Measurements from ENCODE around the gene RASA3. TPM values are rescaled to one million over a fixed set of nuclear protein-coding genes. Genes with fewer than 3 reads are reported as not detected.

The RASA3 gene
- total RNA-seq, 1 experiment from 2014 or later: 9.1 TPM

- Mint-ChIP-seq H3K36me3 (ENCODE audit: insufficient read depth, unreplicated experiment) (no peaks in the 10 kb centered on the region), H3K9me3 (ENCODE audit: unreplicated experiment) (no peaks in the 10 kb centered on the region), H3K27me3 (ENCODE audit: insufficient read depth, unreplicated experiment) (peaks cover 10% of the 10 kb centered on the region), H3K4me1 (ENCODE audit: insufficient read depth, unreplicated experiment) (peaks cover 5% of the 10 kb centered on the region), H3K27ac (ENCODE audit: low read depth, unreplicated experiment) (no peak overlapping the region), H3K4me3 (ENCODE audit: unreplicated experiment) (no peak overlapping the region)
- ChIA-PET CTCF (interaction anchor here (0.6 kb wide), 1 partner anchor 14 kb away, joined by 3 read pairs; no protein-coding TSS in a partner anchor), POLR2A (no interaction called here)
- no peak for DNase-seq (ENCODE audit: unreplicated experiment)
- intact Hi-C loops (cut with micrococcal nuclease): no loop called here
- TF ChIP-seq CTCF (IDR thresholded peaks at IDR 0.05; ENCODE audit: unreplicated experiment): no peak
- no TSS peak for BruUV-seq (replicated peaks)
These were observed 15.5 kb upstream of the RASA3 start for GRCh38 chr13:114147803-114148520.

- TF ChIP-seq CTCF (IDR thresholded peaks at IDR 0.05; ENCODE audit: unreplicated experiment): no peak
- Mint-ChIP-seq H3K9me3 (ENCODE audit: unreplicated experiment) (no peaks in the 10 kb centered on the region), H3K4me3 (ENCODE audit: unreplicated experiment) (no peak overlapping the region), H3K27me3 (ENCODE audit: insufficient read depth, unreplicated experiment) (peaks cover 10% of the 10 kb centered on the region), H3K27ac (ENCODE audit: low read depth, unreplicated experiment) (no peak overlapping the region), H3K4me1 (ENCODE audit: insufficient read depth, unreplicated experiment) (peaks cover 5% of the 10 kb centered on the region), H3K36me3 (ENCODE audit: insufficient read depth, unreplicated experiment) (no peaks in the 10 kb centered on the region)
- intact Hi-C loops (cut with micrococcal nuclease): no loop called here
- ChIA-PET POLR2A (interaction anchor here (0.7 kb wide), 1 partner anchor 23 kb away, joined by 3 read pairs; no protein-coding TSS in a partner anchor), CTCF (interaction anchor here (0.6 kb wide), 3 partner anchors 143 to 307 kb away, joined by 3 to 8 read pairs (median 3); no protein-coding TSS in a partner anchor)
- no peak for DNase-seq (ENCODE audit: unreplicated experiment)
- no TSS peak for BruUV-seq (replicated peaks)
These were observed 14.2 kb upstream of the RASA3 start for GRCh38 chr13:114146629-114147028.

GRCh38 chr13:114146173-114146572, 13.8 kb upstream of the RASA3 start:
- ChIA-PET CTCF (interaction anchor here (0.6 kb wide), 3 partner anchors 143 to 307 kb away, joined by 3 to 8 read pairs (median 3); no protein-coding TSS in a partner anchor), POLR2A (interaction anchor here (0.7 kb wide), 1 partner anchor 24 kb away, joined by 3 read pairs; no protein-coding TSS in a partner anchor)
- no peak for TF ChIP-seq CTCF (IDR thresholded peaks at IDR 0.05; ENCODE audit: unreplicated experiment)
- intact Hi-C loops (cut with micrococcal nuclease): no loop called here
- Mint-ChIP-seq H3K27ac (ENCODE audit: low read depth, unreplicated experiment) (no peak overlapping the region), H3K36me3 (ENCODE audit: insufficient read depth, unreplicated experiment) (no peaks in the 10 kb centered on the region), H3K4me1 (ENCODE audit: insufficient read depth, unreplicated experiment) (peaks cover under 1% of the 10 kb centered on the region), H3K27me3 (ENCODE audit: insufficient read depth, unreplicated experiment) (peaks cover 10% of the 10 kb centered on the region), H3K9me3 (ENCODE audit: unreplicated experiment) (no peaks in the 10 kb centered on the region), H3K4me3 (ENCODE audit: unreplicated experiment) (no peak overlapping the region)
- DNase-seq (ENCODE audit: unreplicated experiment): no peak
- no TSS peak for BruUV-seq (replicated peaks)

- BruUV-seq (replicated peaks): no TSS peak
- Mint-ChIP-seq H3K36me3 (ENCODE audit: insufficient read depth, unreplicated experiment) (no peaks in the 10 kb centered on the region), H3K27me3 (ENCODE audit: insufficient read depth, unreplicated experiment) (peaks cover 10% of the 10 kb centered on the region), H3K9me3 (ENCODE audit: unreplicated experiment) (no peaks in the 10 kb centered on the region), H3K27ac (ENCODE audit: low read depth, unreplicated experiment) (no peak overlapping the region), H3K4me1 (ENCODE audit: insufficient read depth, unreplicated experiment) (no peaks in the 10 kb centered on the region), H3K4me3 (ENCODE audit: unreplicated experiment) (no peak overlapping the region)
- intact Hi-C loops (cut with micrococcal nuclease): no loop called here
- DNase-seq (ENCODE audit: unreplicated experiment): no peak
- no peak for TF ChIP-seq CTCF (IDR thresholded peaks at IDR 0.05; ENCODE audit: unreplicated experiment)
- ChIA-PET POLR2A (no interaction called here), CTCF (no interaction called here)
These were observed 13.3 kb upstream of the RASA3 start for GRCh38 chr13:114145722-114146121.

All from MCF 10A (cell line).